ENCODE measurements around the gene GSTO2. TPM values are rescaled to one million over a fixed set of nuclear protein-coding genes. Genes with fewer than 3 reads are reported as not detected.

GSTO2 gene
- total RNA-seq, 1 donor = 3.4 TPM

- TF ChIP-seq CTCF (IDR thresholded peaks at IDR 0.05; ENCODE audit: insufficient read depth, low read length) = no peak
- no peak overlapping the region for H3K4me3 ChIP-seq (ENCODE audit: low read depth, low read length)
- DNase-seq (ENCODE audit: low read depth) = peak; percentile 43
Measured at GRCh38 chr10:104293011-104293410, 24.0 kb downstream of the GSTO2 start.

GRCh38 chr10:104293781-104294321, 24.9 kb downstream of the GSTO2 start:
- TF ChIP-seq CTCF (IDR thresholded peaks at IDR 0.05; ENCODE audit: insufficient read depth, low read length) = no peak
- no peak overlapping the region for H3K4me3 ChIP-seq (ENCODE audit: low read depth, low read length)
- no peak for DNase-seq (ENCODE audit: low read depth)

GRCh38 chr10:104296687-104297436, 27.9 kb downstream of the GSTO2 start:
- no peak for TF ChIP-seq CTCF (IDR thresholded peaks at IDR 0.05; ENCODE audit: insufficient read depth, low read length)
- no peak for DNase-seq (ENCODE audit: low read depth)
- H3K4me3 ChIP-seq (ENCODE audit: low read depth, low read length) = no peak overlapping the region

GRCh38 chr10:104297697-104298660, 29.0 kb downstream of the GSTO2 start:
- no peak overlapping the region for H3K4me3 ChIP-seq (ENCODE audit: low read depth, low read length)
- peak; percentile 57 for TF ChIP-seq CTCF (IDR thresholded peaks at IDR 0.05; ENCODE audit: insufficient read depth, low read length)
- no peak for DNase-seq (ENCODE audit: low read depth)

GRCh38 chr10:104299031-104299904, 30.3 kb downstream of the GSTO2 start:
- DNase-seq (ENCODE audit: low read depth) = peak; percentile 90
- peak overlapping the region; percentile 28 for H3K4me3 ChIP-seq (ENCODE audit: low read depth, low read length)
- no peak for TF ChIP-seq CTCF (IDR thresholded peaks at IDR 0.05; ENCODE audit: insufficient read depth, low read length)
